Measurements from ENCODE around the gene HOXD4. TPM values are rescaled to one million over a fixed set of nuclear protein-coding genes. Genes with fewer than 3 reads are reported as not detected.

Gene HOXD4
- total and polyA plus RNA-seq, 4 experiments from 2014 or later: not detected

- Histone ChIP-seq H3K4me1 (ENCODE audit: insufficient read depth, low read length) (peaks cover 9% of the 10 kb centered on the region), H3K36me3 (ENCODE audit: insufficient read depth, low read length) (no peaks in the 10 kb centered on the region), H3K27ac (ENCODE audit: low read depth, low read length) (no peak overlapping the region), H3K9me3 (ENCODE audit: control insufficient read depth in 1 of 2, low read length in 2 of 2) (no peaks in the 10 kb centered on the region), H3K4me3 (ENCODE audit: low read length in 2 of 2) (no peak overlapping the region), H3K27me3 (ENCODE audit: insufficient read depth, low read length) (peaks cover 75% of the 10 kb centered on the region)
- Mint-ChIP-seq H3K36me3 (peaks cover 0 to 2% of the 10 kb centered on the region in 2 donors), H3K4me3 (no peak overlapping the region), H3K27me3 (peaks cover 70 to 80% of the 10 kb centered on the region in 2 donors), H3K4me1 (peaks cover 2 to 9% (median 7%) of the 10 kb centered on the region in 4 donors), H3K27ac (peak overlapping the region in 1 of 7 donors; percentile 81), H3K9me3 (peaks cover 2 to 36% (median 21%) of the 10 kb centered on the region in 8 donors)
- DNase-seq: no peak
- intact Hi-C loops (cut with micrococcal nuclease): loop anchor here (5.0 kb wide), 1 partner anchor 38 kb away; no protein-coding TSS in a partner anchor
- ChIA-PET CTCF (ENCODE audit: partially characterized antibody) (no interaction called here), POLR2A (ENCODE audit: partially characterized antibody) (no interaction called here)
Observed at GRCh38 chr2:176114930-176115625, 36.3 kb upstream of the HOXD4 start.

- H3K4me3 Mint-ChIP-seq: peak within 1 kb of the TSS in 2 of 8 donors; percentile 21 to 35
- no peaks in the 10 kb centered on the region for H3K9me3 ChIP-seq (ENCODE audit: control insufficient read depth in 1 of 2, low read length in 2 of 2)
- no peak for DNase-seq
- peaks cover 8% of the 10 kb centered on the region for H3K4me1 ChIP-seq (ENCODE audit: insufficient read depth, low read length)
- H3K4me1 Mint-ChIP-seq: peaks cover 2 to 14% (median 8%) of the 10 kb centered on the region in 4 donors
- H3K9me3 Mint-ChIP-seq: peaks cover 2 to 39% (median 19%) of the 10 kb centered on the region in 8 donors
- peaks cover 73 to 81% of the 10 kb centered on the region in 2 donors for H3K27me3 Mint-ChIP-seq
- intact Hi-C loops (cut with micrococcal nuclease): no loop called here
- ChIA-PET CTCF (ENCODE audit: partially characterized antibody) (no interaction called here), POLR2A (ENCODE audit: partially characterized antibody) (no interaction called here)
- peak within 1 kb of the TSS in 4 of 7 donors; percentile 24 to 81 (median 70) for H3K27ac Mint-ChIP-seq
- peaks cover 75% of the 10 kb centered on the region for H3K27me3 ChIP-seq (ENCODE audit: insufficient read depth, low read length)
- no peak within 1 kb of the TSS for H3K4me3 ChIP-seq (ENCODE audit: low read length in 2 of 2)
- H3K36me3 Mint-ChIP-seq: peaks cover 0 to 3% of the 10 kb centered on the region in 2 donors
- no peak within 1 kb of the TSS for H3K27ac ChIP-seq (ENCODE audit: low read depth, low read length)
- H3K36me3 ChIP-seq (ENCODE audit: insufficient read depth, low read length): no peaks in the 10 kb centered on the region
Observed at GRCh38 chr2:176115883-176116813, 35.2 kb upstream of the HOXD4 start, which contains the start of gene HOXD10. Gene HOXD10 (plus strand): TSS chr2:176116778. CDS start chr2:176116834, 56 bp downstream.

DNA sequence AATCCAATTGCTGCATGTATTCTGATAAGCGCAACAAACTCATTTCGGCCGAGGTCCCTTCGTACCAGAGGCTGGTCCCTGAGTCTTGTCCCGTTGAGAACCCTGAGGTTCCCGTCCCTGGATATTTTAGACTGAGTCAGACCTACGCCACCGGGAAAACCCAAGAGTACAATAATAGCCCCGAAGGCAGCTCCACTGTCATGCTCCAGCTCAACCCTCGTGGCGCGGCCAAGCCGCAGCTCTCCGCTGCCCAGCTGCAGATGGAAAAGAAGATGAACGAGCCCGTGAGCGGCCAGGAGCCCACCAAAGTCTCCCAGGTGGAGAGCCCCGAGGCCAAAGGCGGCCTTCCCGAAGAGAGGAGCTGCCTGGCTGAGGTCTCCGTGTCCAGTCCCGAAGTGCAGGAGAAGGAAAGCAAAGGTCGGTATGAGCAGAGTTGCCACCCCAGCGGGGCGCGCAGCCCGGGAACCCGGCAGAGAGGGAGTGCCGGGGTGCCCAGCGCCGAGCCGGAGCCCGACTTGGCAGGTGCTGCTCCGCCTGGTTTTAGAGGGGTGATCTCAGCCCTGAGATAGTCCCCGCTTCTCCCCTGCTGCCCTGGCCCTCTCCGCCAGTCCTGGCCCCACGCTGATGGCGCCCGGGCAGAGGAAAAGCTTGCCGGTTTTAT is 34.1 kb upstream of the HOXD4 start:
- ChIA-PET CTCF (ENCODE audit: partially characterized antibody) (interaction anchor here (0.6 kb wide), 1 partner anchor 326 kb away, joined by 6 read pairs; no protein-coding TSS in a partner anchor), POLR2A (ENCODE audit: partially characterized antibody) (no interaction called here)
- no peaks in the 10 kb centered on the region for H3K36me3 ChIP-seq (ENCODE audit: insufficient read depth, low read length)
- H3K4me1 Mint-ChIP-seq: peaks cover 2 to 14% (median 7%) of the 10 kb centered on the region in 4 donors
- no peaks in the 10 kb centered on the region for H3K9me3 ChIP-seq (ENCODE audit: control insufficient read depth in 1 of 2, low read length in 2 of 2)
- peaks cover 75% of the 10 kb centered on the region for H3K27me3 ChIP-seq (ENCODE audit: insufficient read depth, low read length)
- H3K4me3 ChIP-seq (ENCODE audit: low read length in 2 of 2): no peak overlapping the region
- intact Hi-C loops (cut with micrococcal nuclease): no loop called here
- peak overlapping the region in 2 of 7 donors; percentile 24 to 63 for H3K27ac Mint-ChIP-seq
- peaks cover 68 to 74% of the 10 kb centered on the region in 2 donors for H3K27me3 Mint-ChIP-seq
- peaks cover 0 to 4% of the 10 kb centered on the region in 2 donors for H3K36me3 Mint-ChIP-seq
- peaks cover 9% of the 10 kb centered on the region for H3K4me1 ChIP-seq (ENCODE audit: insufficient read depth, low read length)
- H3K9me3 Mint-ChIP-seq: peaks cover 2 to 33% (median 16%) of the 10 kb centered on the region in 8 donors
- no peak for DNase-seq
- H3K27ac ChIP-seq (ENCODE audit: low read depth, low read length): no peak overlapping the region
- H3K4me3 Mint-ChIP-seq: peak overlapping the region in 1 of 8 donors; percentile 35

GRCh38 chr2:176117823-176118371 is 33.5 kb upstream of the HOXD4 start:
- Histone ChIP-seq H3K4me3 (ENCODE audit: low read length in 2 of 2) (no peak overlapping the region), H3K4me1 (ENCODE audit: insufficient read depth, low read length) (peaks cover 15% of the 10 kb centered on the region), H3K36me3 (ENCODE audit: insufficient read depth, low read length) (no peaks in the 10 kb centered on the region), H3K9me3 (ENCODE audit: control insufficient read depth in 1 of 2, low read length in 2 of 2) (no peaks in the 10 kb centered on the region), H3K27me3 (ENCODE audit: insufficient read depth, low read length) (peaks cover 73% of the 10 kb centered on the region), H3K27ac (ENCODE audit: low read depth, low read length) (no peak overlapping the region)
- intact Hi-C loops (cut with micrococcal nuclease): no loop called here
- H3K27ac Mint-ChIP-seq: peak overlapping the region in 3 of 7 donors; percentile 15 to 81 (median 59)
- peak overlapping the region in 1 of 8 donors; percentile 59 for H3K4me3 Mint-ChIP-seq
- H3K9me3 Mint-ChIP-seq: peaks cover 2 to 33% (median 16%) of the 10 kb centered on the region in 8 donors
- ChIA-PET POLR2A (ENCODE audit: partially characterized antibody) (no interaction called here), CTCF (ENCODE audit: partially characterized antibody) (interaction anchor here (0.6 kb wide), 1 partner anchor 326 kb away, joined by 6 read pairs; no protein-coding TSS in a partner anchor)
- H3K4me1 Mint-ChIP-seq: peaks cover 4 to 19% (median 8%) of the 10 kb centered on the region in 4 donors
- DNase-seq: no peak
- H3K36me3 Mint-ChIP-seq: peaks cover 0 to 4% of the 10 kb centered on the region in 2 donors
- H3K27me3 Mint-ChIP-seq: peaks cover 66 to 71% of the 10 kb centered on the region in 2 donors

GRCh38 chr2:176118601-176119339 is 32.6 kb upstream of the HOXD4 start:
- Mint-ChIP-seq H3K9me3 (peaks cover 2 to 33% (median 16%) of the 10 kb centered on the region in 8 donors), H3K27me3 (peaks cover 66 to 67% of the 10 kb centered on the region in 2 donors), H3K4me1 (peaks cover 4 to 24% (median 10%) of the 10 kb centered on the region in 4 donors), H3K36me3 (peaks cover 0 to 4% of the 10 kb centered on the region in 2 donors), H3K4me3 (peak overlapping the region in 6 of 8 donors; percentile 25 to 72 (median 51)), H3K27ac (peak overlapping the region in 3 of 7 donors; percentile 61 to 81 (median 76))
- DNase-seq: no peak
- H3K36me3 ChIP-seq (ENCODE audit: insufficient read depth, low read length): no peaks in the 10 kb centered on the region
- CTCF ChIA-PET (ENCODE audit: partially characterized antibody): no interaction called here
- POLR2A ChIA-PET (ENCODE audit: partially characterized antibody): no interaction called here
- peaks cover 69% of the 10 kb centered on the region for H3K27me3 ChIP-seq (ENCODE audit: insufficient read depth, low read length)
- H3K4me1 ChIP-seq (ENCODE audit: insufficient read depth, low read length): peaks cover 19% of the 10 kb centered on the region
- H3K9me3 ChIP-seq (ENCODE audit: control insufficient read depth in 1 of 2, low read length in 2 of 2): no peaks in the 10 kb centered on the region
- no peak overlapping the region for H3K4me3 ChIP-seq (ENCODE audit: low read length in 2 of 2)
- H3K27ac ChIP-seq (ENCODE audit: low read depth, low read length): no peak overlapping the region
- intact Hi-C loops (cut with micrococcal nuclease): no loop called here

All from CD4-positive, alpha-beta memory T cell (primary cell).